ENCODE measurements around the gene HES5. TPM values are rescaled to one million over a fixed set of nuclear protein-coding genes. Genes with fewer than 3 reads are reported as not detected.

Gene HES5
- total RNA-seq, 1 experiment from 2014 or later: not detected

GRCh38 chr1:2501820-2502119 lies 28.3 kb downstream of the HES5 start:
- intact Hi-C loops (cut with micrococcal nuclease; ENCODE audit: unreplicated experiment): no loop called here
- H3K36me3 Mint-ChIP-seq (ENCODE audit: insufficient read depth, unreplicated experiment): no peaks in the 10 kb centered on the region
- no peaks in the 10 kb centered on the region for H3K9me3 Mint-ChIP-seq (ENCODE audit: low read depth, unreplicated experiment)
- H3K4me3 Mint-ChIP-seq (ENCODE audit: low read depth, unreplicated experiment): no peak overlapping the region
- no peak for TF ChIP-seq CTCF (IDR thresholded peaks at IDR 0.05; ENCODE audit: unreplicated experiment)
- BruUV-seq (replicated peaks): no TSS peak
- peaks cover 8% of the 10 kb centered on the region for H3K4me1 Mint-ChIP-seq (ENCODE audit: low read depth, unreplicated experiment)
- H3K27ac Mint-ChIP-seq (ENCODE audit: unreplicated experiment): no peak overlapping the region
- H3K27me3 Mint-ChIP-seq (ENCODE audit: unreplicated experiment): no peaks in the 10 kb centered on the region
- DNase-seq: no peak
- CTCF ChIA-PET: no interaction called here

- Mint-ChIP-seq H3K27ac (ENCODE audit: unreplicated experiment) (no peak overlapping the region), H3K36me3 (ENCODE audit: insufficient read depth, unreplicated experiment) (no peaks in the 10 kb centered on the region), H3K27me3 (ENCODE audit: unreplicated experiment) (no peaks in the 10 kb centered on the region), H3K9me3 (ENCODE audit: low read depth, unreplicated experiment) (no peaks in the 10 kb centered on the region), H3K4me1 (ENCODE audit: low read depth, unreplicated experiment) (peaks cover 8% of the 10 kb centered on the region), H3K4me3 (ENCODE audit: low read depth, unreplicated experiment) (no peak overlapping the region)
- no peak for DNase-seq
- TF ChIP-seq CTCF (IDR thresholded peaks at IDR 0.05; ENCODE audit: unreplicated experiment): no peak
- CTCF ChIA-PET: interaction anchor here (0.6 kb wide), 1 partner anchor 164 kb away, joined by 3 read pairs; no protein-coding TSS in a partner anchor
- intact Hi-C loops (cut with micrococcal nuclease; ENCODE audit: unreplicated experiment): no loop called here
- BruUV-seq (replicated peaks): no TSS peak
These were observed 28.8 kb downstream of the HES5 start for GRCh38 chr1:2501041-2501819.

GRCh38 chr1:2499986-2500596 lies 30.0 kb downstream of the HES5 start:
- CTCF ChIA-PET: no interaction called here
- intact Hi-C loops (cut with micrococcal nuclease; ENCODE audit: unreplicated experiment): no loop called here

GRCh38 chr1:2499260-2499659 lies 30.8 kb downstream of the HES5 start:
- Mint-ChIP-seq H3K36me3 (ENCODE audit: insufficient read depth, unreplicated experiment) (no peaks in the 10 kb centered on the region), H3K4me1 (ENCODE audit: low read depth, unreplicated experiment) (peaks cover 8% of the 10 kb centered on the region), H3K9me3 (ENCODE audit: low read depth, unreplicated experiment) (no peaks in the 10 kb centered on the region), H3K4me3 (ENCODE audit: low read depth, unreplicated experiment) (no peak overlapping the region), H3K27me3 (ENCODE audit: unreplicated experiment) (peaks cover 3% of the 10 kb centered on the region), H3K27ac (ENCODE audit: unreplicated experiment) (no peak overlapping the region)
- DNase-seq: no peak
- CTCF ChIA-PET: no interaction called here
- intact Hi-C loops (cut with micrococcal nuclease; ENCODE audit: unreplicated experiment): no loop called here
- no TSS peak for BruUV-seq (replicated peaks)
- no peak for TF ChIP-seq CTCF (IDR thresholded peaks at IDR 0.05; ENCODE audit: unreplicated experiment)

More at GRCh38 chr1:2499986-2500596, 30.0 kb downstream of the HES5 start:
- H3K27ac Mint-ChIP-seq (ENCODE audit: unreplicated experiment): no peak overlapping the region
- no peak overlapping the region for H3K4me3 Mint-ChIP-seq (ENCODE audit: low read depth, unreplicated experiment)
- H3K27me3 Mint-ChIP-seq (ENCODE audit: unreplicated experiment): no peaks in the 10 kb centered on the region
- DNase-seq: no peak
- no peaks in the 10 kb centered on the region for H3K36me3 Mint-ChIP-seq (ENCODE audit: insufficient read depth, unreplicated experiment)
- no peak for TF ChIP-seq CTCF (IDR thresholded peaks at IDR 0.05; ENCODE audit: unreplicated experiment)
- H3K9me3 Mint-ChIP-seq (ENCODE audit: low read depth, unreplicated experiment): no peaks in the 10 kb centered on the region
- H3K4me1 Mint-ChIP-seq (ENCODE audit: low read depth, unreplicated experiment): peaks cover 8% of the 10 kb centered on the region
- no TSS peak for BruUV-seq (replicated peaks)

Measured in Calu3 (cell line).